Motor neuron (in vitro differentiated cells): ENCODE measurements around the gene ARF3. TPM values are rescaled to one million over a fixed set of nuclear protein-coding genes. Genes with fewer than 3 reads are reported as not detected.

ENCODE experiments used
- ATAC-seq, 8 experiments: fragments of 200-7000 bp; cut with Tn5 transposase; replicated peaks in 6 of 8; 2 replicates each; pipeline ENCODE4 v1.8.0; 2021; ENCODE audit warnings: mild to moderate bottlenecking in 8 of 8, moderate library complexity in 8 of 8
- H3K27ac ChIP-seq, 2 donors: fragments of 250-450 bp; sonication (Bioruptor Pico); 2 replicates each; pipeline ENCODE4 v1.9.0; 2021; ENCODE audit warnings: antibody characterized with exemption in 2 of 2, mild to moderate bottlenecking in 2 of 2, moderate library complexity in 1 of 2
- H3K4me1 ChIP-seq, 2 donors: fragments of 250-450 bp; sonication (Bioruptor Pico); replicated peaks in 1 of 2; 2 replicates each; pipeline ENCODE4 v1.6.1; 2021; ENCODE audit warnings: antibody characterized with exemption in 2 of 2, mild to moderate bottlenecking in 2 of 2, moderate library complexity in 1 of 2
- H3K4me3 ChIP-seq, 5 donors: fragments of 250-450 bp; sonication (Bioruptor Pico); 2 replicates each; pipeline ENCODE4 v1.9.0; 2021; ENCODE audit warnings: antibody characterized with exemption in 5 of 5, mild to moderate bottlenecking in 5 of 5, moderate library complexity in 4 of 5
- WGBS, 10 experiments: fragments of 450-650 bp; shearing (Covaris generic); methylation state at CpG; one replicate each; pipeline ENCODE4 v1.0.0; 2022; 5-methylcytosine and 5-hydroxymethylcytosine counted together
- in situ Hi-C, 9 experiments: fragments of 400-800 bp; cut with MboI; loops; one replicate each; pipeline ENCODE4 v1.15.0; 2021; ENCODE audit warnings: low sequenced_read_pairs in 9 of 9, low pct_unique_long_range_greater_than_20kb in 2 of 9; ENCODE audit not compliant: unreplicated experiment in 9 of 9
- total RNA-seq, 8 experiments: library from RNA; unstranded; fragments of 300-600 nt; gene quantifications; 2 replicates each; pipeline versions ENCODE4 v1.2.3 to v1.2.4, GENCODE V29; 2022

ARF3 gene
- total RNA-seq, 8 experiments from 2014 or later: 48.8 to 124 (median 74.2) TPM

GRCh38 chr12:48890657-48891418 is 66.4 kb downstream of the ARF3 start:
- ATAC-seq: peak; percentile 97 to 100 (median 98)
- H3K4me3 ChIP-seq: peak overlapping the region; percentile 36 to 42 (median 41)
- peaks cover 4 to 9% of the 10 kb centered on the region in 2 donors for H3K4me1 ChIP-seq
- WGBS, 10 experiments: 0 to 63% (median 16%) methylated on average over 1 to 7 of the region's 37 CpGs; no CpG with 5 or more reads in 3 of the 10 experiments
- in situ Hi-C loops: no loop called here
- peak overlapping the region; percentile 34 to 45 for H3K27ac ChIP-seq

DNA sequence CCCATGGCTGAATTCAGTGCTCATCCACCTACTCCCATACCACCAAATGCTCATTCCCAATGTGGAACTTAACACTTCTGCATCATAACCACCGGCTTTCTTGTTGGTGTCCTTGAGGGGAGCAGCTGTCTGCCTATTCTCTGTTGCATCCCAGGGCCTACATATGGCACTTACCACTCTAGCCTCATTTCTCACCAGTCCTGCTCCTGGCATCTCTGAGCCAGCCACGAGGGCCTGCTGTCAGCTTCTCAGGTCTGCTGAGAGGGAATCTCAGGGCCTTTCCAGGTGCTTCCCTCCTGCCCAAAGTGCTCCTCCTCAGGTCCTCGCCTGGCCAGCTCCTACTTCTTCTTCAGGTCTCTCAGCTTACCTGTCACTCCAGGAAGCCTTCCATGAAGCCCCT is 67.6 kb downstream of the ARF3 start:
- Histone ChIP-seq H3K4me3 (no peak overlapping the region), H3K4me1 (peaks cover 4 to 9% of the 10 kb centered on the region in 2 donors), H3K27ac (peak overlapping the region in 1 of 2 donors; percentile 13)
- 40 to 100% (median 75%) methylated on average over 1 to 3 of the region's 3 CpGs; no CpG with 5 or more reads in 4 of the 10 experiments for WGBS, 10 experiments
- in situ Hi-C loops: no loop called here
- no peak for ATAC-seq

Other genes starting within 250 kb of the ARF3 start
- gene CCNT1, start 240.8 kb downstream of the ARF3 start, total RNA-seq: 10 to 100 TPM; 29.5 to 58.5 (median 37.2) TPM
- 10 to 100 TPM; 12.4 to 43.6 (median 20.0) TPM for gene ADCY6, start 168.4 kb downstream of the ARF3 start, total RNA-seq
- gene CACNB3, start 139.0 kb downstream of the ARF3 start, total RNA-seq: 10 to 100 TPM in 7 of 8 experiments, 1 to 10 TPM in 1; 4.7 to 40.3 (median 37.7) TPM
- 10 to 100 TPM; 31.8 to 94.8 (median 54.2) TPM for gene DDX23, start 105.3 kb downstream of the ARF3 start, total RNA-seq
- 10 to 100 TPM in 2 of 8 experiments, 1 to 10 TPM in 6; 1.1 to 12.3 (median 5.7) TPM for gene RND1, start 91.6 kb downstream of the ARF3 start, total RNA-seq
- 10 to 100 TPM in 3 of 8 experiments, 1 to 10 TPM in 5; 6.0 to 64.3 (median 7.9) TPM for gene FKBP11, start 32.0 kb downstream of the ARF3 start, total RNA-seq
- gene WNT10B, start 14.2 kb upstream of the ARF3 start, total RNA-seq: 1 to 10 TPM in 3 of 8 experiments, under 1 TPM in 5; 0.22 to 2.2 (median 0.71) TPM
- gene WNT1, start 20.8 kb upstream of the ARF3 start, total RNA-seq: under 1 TPM in 2 of 8 experiments, not detected in 6; 0.21 to 0.71 TPM
- gene DDN, start 41.9 kb upstream of the ARF3 start, total RNA-seq: 1 to 10 TPM in 1 of 8 experiments, under 1 TPM in 7; 0.23 to 1.4 (median 0.57) TPM
- gene PRKAG1, start 61.3 kb upstream of the ARF3 start, total RNA-seq: 100 to 1,000 TPM in 1 of 8 experiments, 10 to 100 TPM in 7; 39.2 to 106 (median 55.3) TPM
- 10 to 100 TPM; 11.7 to 96.4 (median 19.6) TPM for gene KMT2D, start 103.3 kb upstream of the ARF3 start, total RNA-seq
- gene RHEBL1, start 112.5 kb upstream of the ARF3 start, total RNA-seq: 1 to 10 TPM in 4 of 8 experiments, under 1 TPM in 3, not detected in 1; 0.45 to 4.1 (median 1.2) TPM
- under 1 TPM in 7 of 8 experiments, not detected in 1; 0.09 to 0.62 (median 0.13) TPM for gene DHH, start 137.3 kb upstream of the ARF3 start, total RNA-seq
- gene LMBR1L, start 153.4 kb upstream of the ARF3 start, total RNA-seq: 10 to 100 TPM; 27.6 to 85.8 (median 67.2) TPM
- gene TUBA1B, start 173.9 kb upstream of the ARF3 start, total RNA-seq: 1,000 to 10,000 TPM in 2 of 8 experiments, 100 to 1,000 TPM in 6; 402 to 1,651 (median 697) TPM
- 1,000 to 10,000 TPM in 5 of 8 experiments, 100 to 1,000 TPM in 3; 158 to 5,477 (median 3,358) TPM for gene TUBA1A, start 231.6 kb upstream of the ARF3 start, total RNA-seq